Stimulated activated CD8-positive, alpha-beta memory T cell treated with anti-CD3 and anti-CD28 coated beads, Interleukin-4, amount 100 ng/mL, for 1 hour (primary cell): Measurements from ENCODE around the gene ITGB1.

Experiments
- DNase-seq, 2 donors: peaks; one replicate each; pipeline ENCODE4 v3.0.0-alpha.2; 2020; ENCODE audit warnings: low read depth in 2 of 2, low spot score in 1 of 2

Gene ITGB1

DNA sequence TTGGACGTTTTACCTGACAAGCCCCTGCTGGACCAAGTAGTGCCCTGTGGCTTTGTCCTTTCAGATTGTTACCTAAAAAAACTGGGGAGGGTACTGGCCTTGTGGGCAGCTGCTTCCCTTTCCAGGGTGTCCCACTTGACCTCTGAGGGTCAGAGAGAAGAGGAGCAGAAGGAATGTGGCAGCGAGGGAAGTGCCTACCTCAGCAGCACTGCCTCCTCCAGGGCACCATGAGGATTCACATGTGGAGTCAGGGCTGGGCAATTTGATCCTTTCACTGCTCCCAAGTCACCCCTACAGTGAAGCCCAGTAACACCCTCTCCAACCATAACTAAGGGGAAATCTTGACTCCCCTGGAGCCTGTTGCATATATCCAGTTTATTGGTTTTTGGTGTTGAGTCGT lies 64.6 kb downstream of the ITGB1 start:
- DNase-seq: no peak

DNA sequence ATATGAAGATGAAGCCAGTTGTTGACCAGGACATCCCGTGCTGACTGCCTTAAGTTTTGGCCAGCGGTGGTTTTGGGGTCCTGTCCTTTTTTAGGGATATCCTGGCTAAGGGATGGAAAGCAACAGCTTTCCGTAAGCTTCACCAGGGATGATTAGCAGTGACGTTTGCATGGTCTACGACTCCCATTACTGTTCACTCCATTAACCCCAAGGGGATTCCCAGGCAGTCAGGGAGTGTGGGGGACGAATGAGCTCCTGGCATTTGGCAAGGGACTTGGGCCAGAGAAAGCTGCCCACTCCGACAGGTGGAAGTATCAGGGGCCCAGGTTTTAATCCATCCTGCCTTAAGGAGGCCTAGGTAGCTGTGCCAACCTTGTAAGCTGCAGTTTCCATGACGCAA lies 66.8 kb downstream of the ITGB1 start:
- DNase-seq: no peak

DNA sequence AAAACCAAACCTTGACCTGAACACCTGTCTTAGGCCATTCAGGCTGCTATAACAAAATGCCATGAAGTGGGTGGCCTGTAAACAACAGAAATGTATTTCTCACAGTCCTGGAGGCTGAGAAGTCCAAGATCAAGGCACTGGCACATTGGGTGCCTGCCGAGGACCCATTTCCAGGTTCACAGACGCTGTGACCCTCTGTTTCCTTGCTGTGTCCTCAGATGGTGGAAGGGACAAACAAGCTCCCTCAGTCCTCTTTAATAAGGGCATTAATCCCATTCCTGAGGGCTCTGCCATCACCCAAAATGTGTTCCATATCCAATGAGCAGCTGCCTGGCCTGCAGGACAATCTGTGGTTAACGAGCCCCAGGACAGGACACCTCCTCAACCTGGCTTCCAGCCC lies 67.6 kb downstream of the ITGB1 start:
- no peak for DNase-seq

DNA sequence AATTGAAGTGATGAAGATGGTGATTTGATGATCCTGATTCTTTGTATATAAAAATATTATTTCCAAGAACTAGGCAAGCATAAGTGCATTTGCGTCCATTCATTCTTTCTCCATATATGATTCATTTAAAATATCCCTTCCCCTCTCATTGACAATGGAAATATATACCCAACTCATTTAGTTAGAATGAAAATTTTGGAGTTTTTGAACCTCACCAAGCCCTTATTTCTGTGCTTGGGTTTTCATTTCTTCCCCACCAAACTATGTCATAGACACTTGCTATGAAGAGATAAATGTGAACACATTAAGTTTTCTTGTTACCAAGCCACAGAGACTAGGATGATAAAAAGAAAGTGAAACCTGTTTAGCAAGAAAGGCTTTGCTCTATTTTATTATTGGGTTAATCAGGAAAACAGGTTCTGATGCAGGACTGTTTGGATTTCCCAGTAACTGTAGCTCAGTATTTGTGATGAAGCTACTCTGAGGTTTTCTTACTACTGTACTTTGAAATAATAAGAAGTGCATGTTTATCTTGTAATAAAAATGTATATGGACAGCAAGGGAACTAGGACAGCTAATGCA lies 68.3 kb downstream of the ITGB1 start:
- no peak for DNase-seq

DNA sequence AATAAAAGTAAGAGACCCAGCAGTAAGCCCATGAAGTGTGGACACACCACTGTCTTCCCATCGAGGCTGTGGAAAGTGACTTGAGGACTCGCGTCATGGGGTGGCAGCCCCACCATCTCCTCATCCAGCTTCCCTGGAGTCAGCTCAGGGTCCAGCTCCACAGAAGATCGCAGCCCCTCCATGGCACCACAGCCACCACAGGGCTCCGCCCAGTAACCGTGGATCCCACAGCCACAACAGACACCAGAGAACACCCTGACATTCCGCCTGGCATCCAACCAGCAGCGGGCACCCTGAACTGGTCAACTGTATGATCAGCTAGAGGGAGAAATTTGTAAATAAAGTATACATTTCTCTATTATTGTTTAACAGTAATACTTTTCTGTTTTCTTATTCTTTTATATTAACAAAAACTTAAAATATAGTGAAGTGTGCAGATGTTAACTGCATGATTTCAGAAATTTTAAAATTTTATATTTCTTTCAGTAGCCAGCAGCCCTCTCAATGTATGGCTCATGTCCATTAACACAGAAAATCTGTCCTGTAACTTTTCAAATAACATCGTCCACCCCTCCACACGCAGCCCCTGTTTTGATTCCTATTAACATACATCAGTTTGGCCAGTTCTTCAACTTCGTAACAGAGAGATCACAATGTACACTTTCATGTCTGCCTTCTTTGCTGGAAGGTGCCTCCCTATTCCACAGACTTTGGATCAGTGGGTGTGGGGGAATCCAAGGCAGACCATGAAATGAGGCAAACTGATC lies 69.7 kb downstream of the ITGB1 start:
- no peak for DNase-seq

DNA sequence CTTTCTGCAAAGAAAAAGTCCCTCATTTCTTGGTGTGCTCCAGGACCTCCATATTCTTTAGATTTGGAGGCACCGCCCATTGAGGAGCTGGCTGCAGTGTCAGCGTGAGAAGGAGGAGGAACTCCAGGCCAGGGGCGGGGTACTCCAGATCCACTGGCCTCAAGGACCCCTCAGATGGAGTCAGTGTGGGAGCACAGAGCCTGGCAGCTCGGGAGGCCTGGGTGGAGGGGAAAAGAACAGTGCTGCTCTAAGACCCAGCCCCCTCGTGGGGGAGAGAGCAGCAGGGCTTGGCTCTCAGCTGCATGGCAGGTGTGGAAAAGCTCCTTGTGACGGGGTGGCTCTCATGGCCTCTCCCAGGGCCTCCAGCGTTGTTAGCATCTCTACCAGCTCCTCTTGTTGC lies 70.5 kb downstream of the ITGB1 start:
- DNase-seq: no peak

DNA sequence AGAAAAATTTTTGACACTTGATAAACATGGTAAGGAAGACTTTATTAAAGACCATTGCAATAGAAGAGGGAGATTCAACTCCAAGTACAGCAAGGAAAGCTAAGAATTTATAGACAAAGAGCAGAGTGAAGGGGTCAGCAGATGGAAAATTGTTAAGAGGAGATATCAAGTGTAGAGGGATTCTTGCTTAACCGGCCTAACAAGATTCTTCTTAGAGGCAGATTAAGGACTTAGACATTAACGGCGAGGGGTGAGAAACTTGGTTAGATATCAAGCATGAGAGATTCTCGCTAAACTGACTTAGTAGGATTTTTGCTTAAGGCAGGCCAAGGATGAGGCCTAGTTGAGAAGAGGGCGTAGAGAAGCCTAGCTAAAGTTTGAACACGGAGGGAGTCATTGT lies 76.0 kb downstream of the ITGB1 start:
- DNase-seq: no peak

DNA sequence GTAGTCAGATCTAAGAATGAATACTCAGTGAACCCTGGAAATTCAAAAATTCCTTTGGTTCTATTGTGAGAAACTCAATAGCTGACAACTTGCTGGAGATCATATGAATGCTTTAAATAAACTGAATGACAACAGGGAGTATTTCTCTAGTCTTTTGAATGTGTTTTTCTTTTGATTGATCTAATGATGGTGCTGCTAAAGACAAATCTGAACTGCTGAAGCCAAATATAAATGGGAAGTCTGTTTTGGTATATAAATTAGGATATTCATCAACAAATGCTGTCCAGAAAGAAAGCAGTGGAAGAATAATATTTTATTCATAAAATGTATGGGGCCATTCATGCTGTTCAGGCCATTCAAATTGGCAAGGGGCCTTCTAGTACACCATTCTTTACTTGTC lies 79.4 kb downstream of the ITGB1 start:
- no peak for DNase-seq

DNA sequence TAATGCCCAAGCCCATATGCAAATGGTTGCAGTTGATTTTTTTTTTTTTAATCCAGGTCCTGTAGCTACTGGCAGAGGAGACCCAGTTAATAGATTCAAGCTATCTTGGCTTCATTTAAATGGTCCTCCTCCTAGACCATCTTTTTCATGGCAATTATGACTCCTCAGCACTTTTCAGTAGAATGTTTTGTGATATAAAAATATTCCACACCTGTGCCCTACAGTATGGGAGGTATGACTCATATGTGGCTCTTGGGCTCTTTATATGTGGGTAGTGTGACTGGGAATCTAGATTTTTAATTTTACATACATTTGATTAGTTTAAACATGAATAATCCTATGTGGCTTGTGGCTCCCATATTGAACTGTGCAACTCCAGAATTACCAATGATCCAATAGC lies 80.1 kb downstream of the ITGB1 start:
- no peak for DNase-seq

DNA sequence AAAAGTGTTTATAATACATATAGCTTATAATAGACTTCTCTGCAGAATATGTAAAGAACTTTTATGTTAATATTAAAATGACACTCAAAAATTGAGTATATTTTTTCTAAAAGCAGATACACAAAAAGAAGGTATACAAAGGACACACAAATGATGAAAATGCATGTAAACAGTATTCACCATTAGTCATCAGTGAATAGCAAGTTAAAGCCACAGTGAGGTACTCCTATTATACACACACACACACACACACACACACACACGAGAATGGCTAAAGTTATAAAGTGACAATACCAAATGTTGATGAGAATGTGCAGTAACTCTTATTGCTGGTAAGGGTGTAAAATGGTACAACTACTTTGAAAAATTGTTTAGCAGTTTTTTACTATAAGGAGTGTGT lies 92.9 kb downstream of the ITGB1 start:
- DNase-seq: no peak

DNA sequence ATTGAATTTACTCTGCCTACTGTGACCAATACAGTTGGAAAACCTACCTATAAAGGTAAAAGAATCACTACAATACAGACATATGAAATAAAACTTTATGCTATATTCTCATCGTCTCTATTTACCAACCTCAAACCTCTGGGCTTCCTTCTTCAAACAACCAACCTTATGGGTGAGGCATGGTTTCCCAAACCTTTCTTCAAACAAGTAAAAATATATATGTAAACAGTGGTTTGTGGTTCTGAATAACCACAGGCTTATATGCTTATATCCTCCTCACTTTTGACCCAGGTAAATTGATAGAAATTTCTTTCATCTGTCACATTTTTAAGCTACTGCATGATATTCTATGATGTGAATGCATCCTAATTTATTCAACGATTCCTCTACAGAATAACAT lies 103.6 kb downstream of the ITGB1 start:
- no peak for DNase-seq

DNA sequence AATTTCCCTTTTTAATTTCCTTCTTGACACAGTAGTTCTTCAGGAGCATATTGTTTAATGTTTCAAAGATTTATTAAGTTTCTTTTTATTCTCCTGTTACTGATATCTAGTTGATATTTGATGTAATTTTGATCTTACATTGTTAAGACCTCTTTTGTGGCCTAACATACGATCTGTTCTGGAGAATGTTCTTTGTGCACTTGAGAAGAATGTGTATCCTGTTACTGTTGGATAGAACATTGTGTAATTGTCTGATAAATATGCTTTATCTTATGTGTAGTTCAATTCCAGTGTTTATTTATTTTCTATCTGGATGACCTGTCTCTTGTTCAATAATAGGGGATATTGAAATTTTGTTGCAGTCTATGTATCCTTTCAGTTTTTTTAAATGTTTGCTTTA lies 106.7 kb downstream of the ITGB1 start:
- DNase-seq: no peak
